ENCODE data around the gene C6orf47.

C6orf47 gene

DNA sequence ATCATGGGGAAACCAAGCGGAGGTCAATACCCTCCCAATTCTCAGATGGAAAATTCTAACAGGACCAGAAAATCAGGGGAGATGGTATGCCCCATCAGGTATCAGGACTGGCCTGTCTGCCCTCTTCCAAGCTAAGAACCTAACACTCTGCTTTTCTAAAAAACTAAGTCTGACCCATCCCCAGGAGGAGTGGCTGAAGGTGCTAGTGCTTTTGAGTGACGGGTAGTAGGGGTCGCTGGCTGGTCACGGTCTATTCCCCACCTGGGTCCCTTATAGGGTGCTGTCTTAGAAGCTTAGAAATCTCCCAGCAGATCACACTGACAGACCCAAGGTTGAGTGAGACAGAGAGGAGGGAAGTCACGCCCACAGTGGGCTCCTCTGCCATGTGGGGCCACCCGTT, 33.0 kb upstream of the C6orf47 start:
- ChIA-PET CTCF (interaction anchor here (0.6 to 1.0 kb wide), 4 partner anchors 36 to 177 kb away, joined by 3 to 5 read pairs (median 3); no protein-coding TSS in a partner anchor), POLR2A (ENCODE audit: low non-redundant PET) (interaction anchor here (0.6 kb wide), 1 partner anchor 58 kb away, joined by 3 read pairs; no protein-coding TSS in a partner anchor)
- DNase-seq (ENCODE audit: low spot score): no peak
- peak overlapping the region; percentile 2; the same call in 1 of the 2 replicates for H3K27ac ChIP-seq
- TF ChIP-seq, protein P1, sequence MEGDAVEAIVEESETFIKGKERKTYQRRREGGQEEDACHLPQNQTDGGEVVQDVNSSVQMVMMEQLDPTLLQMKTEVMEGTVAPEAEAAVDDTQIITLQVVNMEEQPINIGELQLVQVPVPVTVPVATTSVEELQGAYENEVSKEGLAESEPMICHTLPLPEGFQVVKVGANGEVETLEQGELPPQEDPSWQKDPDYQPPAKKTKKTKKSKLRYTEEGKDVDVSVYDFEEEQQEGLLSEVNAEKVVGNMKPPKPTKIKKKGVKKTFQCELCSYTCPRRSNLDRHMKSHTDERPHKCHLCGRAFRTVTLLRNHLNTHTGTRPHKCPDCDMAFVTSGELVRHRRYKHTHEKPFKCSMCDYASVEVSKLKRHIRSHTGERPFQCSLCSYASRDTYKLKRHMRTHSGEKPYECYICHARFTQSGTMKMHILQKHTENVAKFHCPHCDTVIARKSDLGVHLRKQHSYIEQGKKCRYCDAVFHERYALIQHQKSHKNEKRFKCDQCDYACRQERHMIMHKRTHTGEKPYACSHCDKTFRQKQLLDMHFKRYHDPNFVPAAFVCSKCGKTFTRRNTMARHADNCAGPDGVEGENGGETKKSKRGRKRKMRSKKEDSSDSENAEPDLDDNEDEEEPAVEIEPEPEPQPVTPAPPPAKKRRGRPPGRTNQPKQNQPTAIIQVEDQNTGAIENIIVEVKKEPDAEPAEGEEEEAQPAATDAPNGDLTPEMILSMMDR (conservative IDR thresholded peaks at IDR 0.05; ENCODE audit: low read depth): no peak

DNA sequence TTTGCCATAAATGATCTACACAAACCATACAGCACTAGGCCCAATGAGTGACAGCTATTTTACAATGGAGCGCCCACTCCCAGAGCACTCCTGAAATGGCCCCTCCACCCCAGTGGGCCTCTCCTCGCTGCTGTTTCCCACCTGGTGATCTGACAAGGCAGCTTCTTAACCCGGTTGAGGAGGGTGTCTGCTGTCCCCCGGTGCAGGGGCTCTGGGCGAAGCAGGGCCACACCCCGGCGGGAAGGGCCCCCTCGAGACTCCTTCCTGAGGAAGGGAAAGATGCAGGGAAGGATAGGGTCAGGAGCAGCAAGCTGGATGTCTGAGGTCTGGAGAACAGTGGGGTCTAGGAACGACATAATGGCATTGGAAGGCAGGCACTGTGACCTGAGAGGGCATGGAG, 32.3 kb upstream of the C6orf47 start:
- DNase-seq (ENCODE audit: low spot score): no peak
- ChIA-PET POLR2A (ENCODE audit: low non-redundant PET) (no interaction called here), CTCF (interaction anchor here (0.6 to 1.0 kb wide), 6 partner anchors 10 to 287 kb away, joined by 3 to 4 read pairs (median 3); partner anchors contain the start of gene ABHD16A)
- peak overlapping the region; percentile 2; the same call in 1 of the 2 replicates for H3K27ac ChIP-seq
- TF ChIP-seq, protein P1 (conservative IDR thresholded peaks at IDR 0.05; ENCODE audit: low read depth): no peak

DNA sequence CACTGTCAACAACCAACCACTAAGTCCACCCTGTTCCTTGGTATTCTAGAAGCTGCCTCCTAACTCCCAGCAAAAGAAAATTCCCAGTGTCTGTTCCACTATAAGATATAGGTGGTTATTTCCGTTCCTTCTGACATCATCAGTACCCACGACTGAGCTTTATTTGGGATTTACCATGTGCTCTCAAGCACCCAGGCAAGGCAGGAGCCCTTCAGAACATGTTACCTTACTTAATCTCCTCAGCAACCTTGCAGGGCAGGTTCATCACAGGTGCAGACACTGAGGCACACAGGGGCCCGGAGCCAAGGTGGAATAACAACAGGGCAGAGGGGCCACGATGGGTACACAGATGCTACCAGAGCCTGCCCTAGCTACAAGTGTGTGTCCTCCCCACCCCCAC, 31.8 kb upstream of the C6orf47 start:
- TF ChIP-seq, protein P1 (conservative IDR thresholded peaks at IDR 0.05; ENCODE audit: low read depth): no peak
- CTCF ChIA-PET: interaction anchor here (0.6 to 1.0 kb wide), 5 partner anchors 10 to 287 kb away, joined by 3 to 4 read pairs (median 3); partner anchors contain the start of gene ABHD16A
- DNase-seq (ENCODE audit: low spot score): no peak
- POLR2A ChIA-PET (ENCODE audit: low non-redundant PET): no interaction called here
- H3K27ac ChIP-seq: no peak overlapping the region

DNA sequence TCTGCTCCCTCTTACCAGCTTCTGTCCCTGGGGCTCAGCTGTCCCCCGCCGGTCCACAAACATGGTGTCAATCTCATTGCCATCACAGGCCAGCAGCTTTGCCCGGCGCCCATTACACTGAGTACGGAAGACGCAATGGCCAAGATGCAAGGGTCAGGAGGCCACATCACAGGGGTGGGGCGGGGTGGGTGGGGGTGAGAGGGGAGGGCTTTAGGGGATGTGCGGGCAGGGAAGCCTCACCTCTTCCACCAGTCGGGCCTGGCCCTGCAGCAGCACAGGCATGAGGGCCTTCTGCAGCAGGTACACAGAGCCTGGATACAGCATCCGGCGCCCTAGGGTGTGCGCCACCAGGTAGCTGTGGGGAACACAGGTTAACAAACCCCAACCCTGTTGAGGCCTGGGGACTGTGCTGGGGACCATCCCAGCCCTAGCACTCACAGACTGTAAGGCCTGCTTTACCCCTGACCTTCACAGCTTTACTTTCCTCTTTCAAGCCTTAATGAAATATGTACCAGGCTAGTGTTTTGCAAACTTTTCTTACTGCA, 31.1 kb upstream of the C6orf47 start:
- ChIA-PET CTCF (interaction anchor here (0.6 to 1.0 kb wide), 3 partner anchors 30 to 273 kb away, joined by 3 to 5 read pairs (median 4); partner anchors contain the start of gene LY6G6C), POLR2A (ENCODE audit: low non-redundant PET) (no interaction called here)
- TF ChIP-seq, protein P1 (conservative IDR thresholded peaks at IDR 0.05; ENCODE audit: low read depth): no peak
- 0 out of 2 replicates have a peak overlapping the region, but pooled peaks have one; percentile 17 for H3K27ac ChIP-seq
- DNase-seq (ENCODE audit: low spot score): no peak

DNA sequence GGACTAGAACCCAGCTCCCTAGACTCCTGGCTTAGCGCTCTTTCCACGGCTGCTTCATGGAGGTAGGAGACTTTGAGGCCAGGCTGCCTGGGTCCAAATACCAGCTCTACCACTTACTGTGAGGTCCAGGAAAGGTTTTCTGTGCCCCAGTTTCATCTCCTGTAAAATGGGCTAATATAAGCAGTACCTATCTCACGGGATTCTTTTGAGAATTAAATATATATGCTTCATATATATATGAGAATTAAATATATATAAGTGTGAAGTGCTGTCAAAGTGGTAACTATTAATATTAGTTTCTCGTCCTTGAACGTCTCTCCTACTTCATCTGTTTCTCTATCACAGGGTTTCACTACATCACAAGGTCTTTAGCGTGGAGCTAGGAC, 30.5 kb upstream of the C6orf47 start:
- peak overlapping the region; percentile 52 for H3K27ac ChIP-seq
- CTCF ChIA-PET: interaction anchor here (0.6 to 1.0 kb wide), 4 partner anchors 31 to 273 kb away, joined by 4 to 5 read pairs (median 4); partner anchors contain the start of gene LY6G6C
- DNase-seq (ENCODE audit: low spot score): no peak
- POLR2A ChIA-PET (ENCODE audit: low non-redundant PET): no interaction called here
- TF ChIP-seq, protein P1 (conservative IDR thresholded peaks at IDR 0.05; ENCODE audit: low read depth): no peak

DNA sequence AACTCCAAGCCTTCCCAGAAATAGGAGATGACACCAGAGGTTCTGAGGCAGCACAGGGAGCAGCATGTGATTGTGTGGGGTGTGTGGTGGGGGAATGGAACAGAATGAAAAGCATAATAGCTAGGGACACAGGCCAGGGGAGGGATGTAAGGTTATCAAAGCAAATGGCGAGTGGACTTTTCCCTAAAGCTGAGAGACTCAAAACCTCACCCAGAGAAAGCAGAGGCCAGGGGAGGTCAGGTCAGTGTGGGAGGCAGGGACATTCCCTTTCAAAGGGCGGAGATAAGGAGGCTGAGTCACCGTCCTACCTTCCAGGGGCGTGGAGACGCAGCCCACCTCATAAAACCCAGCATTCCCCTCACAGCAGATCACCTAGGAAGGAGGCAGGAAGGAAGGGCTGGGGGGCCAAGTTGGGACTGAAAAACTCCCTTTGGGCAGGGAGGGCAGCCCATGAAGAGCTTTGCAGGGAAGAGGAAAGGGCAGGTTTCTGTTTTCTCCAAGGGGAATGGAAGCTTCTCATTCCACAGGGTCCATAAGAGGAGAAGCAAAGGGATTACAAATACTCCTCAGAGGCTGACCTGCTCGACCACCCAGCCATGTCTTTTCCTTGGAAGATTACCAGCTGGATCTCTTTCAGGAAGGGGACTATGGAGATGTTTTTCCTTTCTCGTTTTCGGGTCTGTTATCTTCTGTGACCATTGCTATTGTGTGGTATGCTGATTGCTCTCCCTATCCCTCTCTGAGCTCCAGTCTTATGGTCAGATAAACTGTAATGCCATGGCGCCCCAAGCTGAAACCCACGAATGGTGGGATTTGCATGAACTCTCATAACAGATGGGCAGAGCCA, 29.9 kb upstream of the C6orf47 start:
- no peak for DNase-seq (ENCODE audit: low spot score)
- ChIA-PET POLR2A (ENCODE audit: low non-redundant PET) (no interaction called here), CTCF (interaction anchor here (0.6 to 1.0 kb wide), 5 partner anchors 11 to 192 kb away, joined by 3 to 5 read pairs (median 4); partner anchors contain the start of gene LY6G6C)
- TF ChIP-seq, protein P1 (conservative IDR thresholded peaks at IDR 0.05; ENCODE audit: low read depth): no peak
- H3K27ac ChIP-seq: peak overlapping the region; percentile 52
